NCI-H2081 (cell line): Measurements from ENCODE around the gene CORO1C.

Experiments
- DNase-seq, 2 experiments: peaks; one replicate each; lab custom pipeline; 2025; lab: John Stamatoyannopoulos, UW

The CORO1C gene

GRCh38 chr12:108647585-108648287 lies 83.6 kb downstream of the CORO1C start:
- no peak for DNase-seq

GRCh38 chr12:108646600-108647579 lies 84.4 kb downstream of the CORO1C start:
- DNase-seq = no peak

GRCh38 chr12:108645686-108646599 lies 85.4 kb downstream of the CORO1C start:
- no peak for DNase-seq

GRCh38 chr12:108644811-108645120 lies 86.6 kb downstream of the CORO1C start:
- no peak for DNase-seq

GRCh38 chr12:108643941-108644810 lies 87.1 kb downstream of the CORO1C start:
- no peak for DNase-seq

GRCh38 chr12:108642899-108643654 lies 88.2 kb downstream of the CORO1C start:
- no peak for DNase-seq

- DNase-seq = no peak
These were observed 88.9 kb downstream of the CORO1C start for GRCh38 chr12:108642269-108642870.

- no peak for DNase-seq
These were observed 89.7 kb downstream of the CORO1C start for GRCh38 chr12:108641446-108642268.

- no peak for DNase-seq
These were observed 90.4 kb downstream of the CORO1C start for GRCh38 chr12:108640802-108641445.

GRCh38 chr12:108638997-108639822 lies 92.1 kb downstream of the CORO1C start:
- DNase-seq = no peak

GRCh38 chr12:108638141-108638827 lies 93.0 kb downstream of the CORO1C start:
- no peak for DNase-seq

- no peak for DNase-seq
These were observed 93.9 kb downstream of the CORO1C start for GRCh38 chr12:108637222-108637971.

- DNase-seq = no peak
These were observed 95.1 kb downstream of the CORO1C start for GRCh38 chr12:108635997-108636808.

GRCh38 chr12:108635201-108635996 lies 95.9 kb downstream of the CORO1C start:
- DNase-seq = no peak

GRCh38 chr12:108634341-108634751 lies 97.0 kb downstream of the CORO1C start:
- no peak for DNase-seq
